Liver (tissue), 9 donors: Measurements from ENCODE around the gene RAB35. TPM values are rescaled to one million over a fixed set of nuclear protein-coding genes. Genes with fewer than 3 reads are reported as not detected.

Source experiments
- DNase-seq: peaks from one replicate; pipeline ENCODE4 v3.0.0-alpha.2; 2017; ENCODE audit warnings: low spot score
- H3K27ac ChIP-seq, 2 donors: one replicate each; pipeline ENCODE4 v1.7.0; 2013; ENCODE audit warnings: inconsistent platforms in 2 of 2, low read length in 2 of 2, control low read depth in 1 of 2, low read depth in 1 of 2, mild to moderate bottlenecking in 1 of 2
- H3K27me3 ChIP-seq, 4 donors: one replicate each; pipeline versions ENCODE4 v1.6.1 to v1.7.0; 2013; ENCODE audit warnings: low read length in 3 of 4, inconsistent platforms in 1 of 4, mild to moderate bottlenecking in 1 of 4, moderate library complexity in 1 of 4; ENCODE audit not compliant: control insufficient read depth in 4 of 4, insufficient read depth in 4 of 4
- H3K36me3 ChIP-seq, 4 donors: one replicate each; pipeline versions ENCODE4 v1.6.1 to v1.7.0; 2013; ENCODE audit warnings: low read length in 3 of 4, mild to moderate bottlenecking in 3 of 4, low read depth in 1 of 4, moderate library complexity in 1 of 4; ENCODE audit not compliant: control insufficient read depth in 4 of 4, insufficient read depth in 3 of 4
- H3K4me1 ChIP-seq, 4 donors: one replicate each; pipeline versions ENCODE4 v1.6.1 to v1.7.0; 2013; ENCODE audit warnings: low read length in 3 of 4, mild to moderate bottlenecking in 3 of 4, moderate library complexity in 1 of 4; ENCODE audit not compliant: control insufficient read depth in 4 of 4, insufficient read depth in 4 of 4
- H3K4me3 ChIP-seq, 3 donors: one replicate each; pipeline versions ENCODE4 v1.6.1 to v1.7.0; 2013; ENCODE audit warnings: low read length in 3 of 3, control low read depth in 1 of 3, low read depth in 1 of 3, mild to moderate bottlenecking in 1 of 3
- H3K9ac ChIP-seq, 2 donors: one replicate each; pipeline ENCODE4 v1.7.0; 2013; ENCODE audit warnings: low read length in 2 of 2, mild to moderate bottlenecking in 2 of 2, moderate library complexity in 2 of 2, control low read depth in 1 of 2, low read depth in 1 of 2
- H3K9me3 ChIP-seq, 4 donors: one replicate each; pipeline versions ENCODE4 v1.6.1 to v1.7.0; 2013; ENCODE audit warnings: low read length in 3 of 4; ENCODE audit not compliant: control insufficient read depth in 4 of 4
- EGR1 ChIP-seq, 2 donors: IDR thresholded peaks; 2 replicates each; pipeline ENCODE4 v1.6.1; 2016 to 2018; ENCODE audit warnings: antibody characterized with exemption in 2 of 2, low read depth in 2 of 2
- FOXA2 ChIP-seq: IDR thresholded peaks from 2 replicates; pipeline ENCODE4 v1.6.1; 2016; ENCODE audit warnings: antibody characterized with exemption
- HNF4A ChIP-seq, 2 donors: conservative IDR thresholded peaks; 2 replicates each; pipeline ENCODE4 v1.6.1; 2016; ENCODE audit warnings: antibody characterized with exemption in 2 of 2, mild to moderate bottlenecking in 2 of 2
- HNF4G ChIP-seq: IDR thresholded peaks from 2 replicates; pipeline ENCODE4 v1.6.1; 2016; ENCODE audit warnings: antibody characterized with exemption
- JUND ChIP-seq, 2 donors: IDR thresholded peaks; 2 replicates each; pipeline ENCODE4 v1.6.1; 2016; ENCODE audit warnings: antibody characterized with exemption in 2 of 2
- NR2F2 ChIP-seq: IDR thresholded peaks from 2 replicates; pipeline ENCODE4 v1.6.1; 2016; ENCODE audit warnings: antibody characterized with exemption
- RAD21 ChIP-seq, 2 donors: IDR thresholded peaks; 2 replicates each; pipeline ENCODE4 v1.6.1; 2016; ENCODE audit warnings: antibody characterized with exemption in 2 of 2, mild to moderate bottlenecking in 2 of 2
- RXRA ChIP-seq, 2 donors: IDR thresholded peaks; 2 replicates each; pipeline ENCODE4 v1.6.1; 2017 to 2018; ENCODE audit warnings: antibody characterized with exemption in 2 of 2, mild to moderate bottlenecking in 1 of 2
- TAF1 ChIP-seq: conservative IDR thresholded peaks from 2 replicates; pipeline ENCODE4 v1.6.1; 2016; ENCODE audit warnings: antibody characterized with exemption, mild to moderate bottlenecking
- WGBS: extraction: QIAGEN DNeasy Blood & Tissue Kit; methylation state at CpG from one replicate; pipeline ENCODE4 v1.1.7; 2013; 5-methylcytosine and 5-hydroxymethylcytosine counted together
- polyA plus RNA-seq, 2 donors: library from polyadenylated mRNA; stranded (reverse) in 1 of 2; unstranded in 1 of 2; fragments of 200-250 nt in 1 of 2; fragments of >200 nt in 1 of 2; fragmentation: Nextera tagmentation in 1 of 2; extraction: Ambion mirVana in 1 of 2; gene quantifications; one replicate each; pipeline versions ENCODE4 v1.2.1 to v1.2.3, GENCODE V29; 2013 to 2015
- total RNA-seq, 2 donors: library from RNA; depleted of rRNA; stranded (reverse); fragments of >200 nt; gene quantifications; one replicate each; pipeline ENCODE4 v1.2.3, GENCODE V29; 2014
- TF ChIP-seq, protein P1 (sequence below): fragments of 150-350 bp; IDR thresholded peaks from 2 replicates; pipeline ENCODE4 v1.5.1; 2017; ENCODE audit warnings: improper control_type of control experiment, low read depth, low read length; ENCODE audit not compliant: missing input control
- TF ChIP-seq, protein P2 (sequence below): IDR thresholded peaks from 2 replicates; pipeline ENCODE4 v1.6.1; 2016; ENCODE audit warnings: antibody characterized with exemption
- TF ChIP-seq, protein P3 (sequence below): IDR thresholded peaks from 2 replicates; pipeline ENCODE4 v1.6.1; 2016; ENCODE audit warnings: antibody characterized with exemption
- TF ChIP-seq, protein P4 (sequence below): IDR thresholded peaks from 2 replicates; pipeline ENCODE4 v1.6.1; 2016; ENCODE audit warnings: antibody characterized with exemption
- donor health status: healthy.
- donor health status: healthy.
- donor health status: healthy.
- donor health status: healthy.
- donor health status: healthy.

The RAB35 gene
- total RNA-seq (10 to 100 TPM in 1 of 2 donors, 1 to 10 TPM in 1; 8.6 to 11.8 TPM), polyA plus RNA-seq (10 to 100 TPM in 1 of 2 donors, 1 to 10 TPM in 1; 7.4 to 14.4 TPM)

DNA sequence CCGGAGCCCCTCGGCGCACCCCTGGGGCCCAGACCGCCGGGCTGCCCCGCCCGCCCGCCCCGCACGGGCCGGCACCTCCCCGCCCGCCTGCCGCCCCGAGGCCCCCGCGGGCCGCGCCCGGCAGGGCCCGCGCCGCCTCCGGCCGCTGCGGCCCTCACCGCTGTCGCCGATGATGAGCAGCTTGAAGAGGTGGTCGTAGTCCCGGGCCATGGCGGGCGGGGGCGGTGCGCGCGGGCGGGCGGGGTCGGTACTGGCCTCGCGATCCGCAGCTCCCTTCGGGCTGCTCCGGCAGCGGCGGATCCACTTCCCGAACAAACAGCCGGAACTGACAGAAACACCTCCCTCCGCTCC is at the start of gene RAB35:
TSS of gene RAB35 (minus strand) at position 313 of the 351 bp plus-strand sequence. CDS start at position 210, 103 bp downstream.
- TF ChIP-seq FOXA2 (no peak), JUND (IDR thresholded peaks at IDR 0.05) (no peak), TAF1 (no peak)
- H3K27me3 ChIP-seq = no peaks in the 10 kb centered on the region
- peak within 1 kb of the TSS; percentile 95 to 97 (median 96) for H3K4me3 ChIP-seq
- peak within 1 kb of the TSS; percentile 65 to 74 for H3K9ac ChIP-seq
- no peaks in the 10 kb centered on the region for H3K36me3 ChIP-seq
- DNase-seq = no peak
- peak within 1 kb of the TSS; percentile 93 to 96 for H3K27ac ChIP-seq
- peaks cover 13 to 30% (median 26%) of the 10 kb centered on the region in 4 donors for H3K4me1 ChIP-seq
- no peaks in the 10 kb centered on the region for H3K9me3 ChIP-seq
- WGBS = under 1% methylated on average over 50 of the region's 50 CpGs

DNA sequence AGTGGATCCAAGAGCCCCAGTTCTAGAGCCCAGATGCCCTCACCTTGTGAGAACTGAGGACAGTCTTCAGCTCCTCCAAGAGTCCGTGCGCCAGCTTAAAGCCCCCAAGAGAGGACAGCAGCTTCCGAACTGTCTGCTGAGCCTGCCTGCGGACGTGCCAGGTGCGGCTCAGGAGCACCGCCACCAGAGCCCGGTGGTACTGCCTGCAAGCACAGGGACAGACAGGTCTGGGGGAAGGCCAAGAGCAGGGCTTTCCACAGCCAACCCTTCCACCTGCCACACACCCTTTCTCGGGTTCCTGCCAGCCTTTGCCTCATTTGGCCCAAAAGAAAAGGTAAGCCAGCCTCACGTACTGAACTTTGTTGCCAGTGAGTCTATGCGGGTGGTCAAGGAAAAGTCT is 47.7 kb upstream of the RAB35 start:
- Histone ChIP-seq H3K36me3 (peaks cover 15 to 75% (median 46%) of the 10 kb centered on the region in 4 donors), H3K27me3 (no peaks in the 10 kb centered on the region), H3K4me1 (peaks cover 0 to 11% (median 9%) of the 10 kb centered on the region in 4 donors), H3K4me3 (no peak overlapping the region), H3K27ac (no peak overlapping the region), H3K9me3 (no peaks in the 10 kb centered on the region), H3K9ac (no peak overlapping the region)
- TF ChIP-seq, protein P1, sequence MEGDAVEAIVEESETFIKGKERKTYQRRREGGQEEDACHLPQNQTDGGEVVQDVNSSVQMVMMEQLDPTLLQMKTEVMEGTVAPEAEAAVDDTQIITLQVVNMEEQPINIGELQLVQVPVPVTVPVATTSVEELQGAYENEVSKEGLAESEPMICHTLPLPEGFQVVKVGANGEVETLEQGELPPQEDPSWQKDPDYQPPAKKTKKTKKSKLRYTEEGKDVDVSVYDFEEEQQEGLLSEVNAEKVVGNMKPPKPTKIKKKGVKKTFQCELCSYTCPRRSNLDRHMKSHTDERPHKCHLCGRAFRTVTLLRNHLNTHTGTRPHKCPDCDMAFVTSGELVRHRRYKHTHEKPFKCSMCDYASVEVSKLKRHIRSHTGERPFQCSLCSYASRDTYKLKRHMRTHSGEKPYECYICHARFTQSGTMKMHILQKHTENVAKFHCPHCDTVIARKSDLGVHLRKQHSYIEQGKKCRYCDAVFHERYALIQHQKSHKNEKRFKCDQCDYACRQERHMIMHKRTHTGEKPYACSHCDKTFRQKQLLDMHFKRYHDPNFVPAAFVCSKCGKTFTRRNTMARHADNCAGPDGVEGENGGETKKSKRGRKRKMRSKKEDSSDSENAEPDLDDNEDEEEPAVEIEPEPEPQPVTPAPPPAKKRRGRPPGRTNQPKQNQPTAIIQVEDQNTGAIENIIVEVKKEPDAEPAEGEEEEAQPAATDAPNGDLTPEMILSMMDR = no peak
- TF ChIP-seq EGR1 (IDR thresholded peaks at IDR 0.05; ENCODE audit: low read depth in 2 of 2) = no peak
- no peak for TF ChIP-seq RXRA (IDR thresholded peaks at IDR 0.05)
- no peak for TF ChIP-seq HNF4G
- TF ChIP-seq NR2F2 = no peak
- 93% methylated on average over 11 of the region's 11 CpGs for WGBS
- no peak for DNase-seq

DNA sequence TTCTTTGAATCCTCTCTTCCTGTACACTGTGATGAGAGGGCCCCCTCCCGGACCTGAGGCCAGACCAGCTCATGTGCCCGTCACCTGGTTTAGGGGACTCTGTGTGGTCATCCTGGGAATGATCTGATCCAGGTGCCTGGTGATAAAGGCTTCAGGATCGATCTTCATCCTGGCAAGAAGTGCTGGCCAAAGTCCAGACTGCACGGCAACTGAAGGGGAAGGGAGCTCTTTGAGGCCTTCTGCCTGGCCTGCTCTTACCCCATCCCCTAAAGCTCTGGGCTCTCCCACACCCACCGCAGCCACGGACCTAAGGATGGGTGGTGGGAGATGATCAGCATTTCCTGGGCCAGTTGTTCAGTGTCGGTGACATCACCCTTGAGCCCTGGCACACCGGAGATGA is 46.2 kb upstream of the RAB35 start:
- Histone ChIP-seq H3K36me3 (peaks cover 12 to 74% (median 46%) of the 10 kb centered on the region in 4 donors), H3K27me3 (no peaks in the 10 kb centered on the region), H3K27ac (no peak overlapping the region), H3K4me3 (no peak overlapping the region), H3K9ac (no peak overlapping the region), H3K9me3 (no peaks in the 10 kb centered on the region), H3K4me1 (peaks cover 0 to 11% (median 9%) of the 10 kb centered on the region in 4 donors)
- TF ChIP-seq HNF4A (conservative IDR thresholded peaks at IDR 0.05) = peak; percentile 29 to 57
- TF ChIP-seq, protein P2, sequence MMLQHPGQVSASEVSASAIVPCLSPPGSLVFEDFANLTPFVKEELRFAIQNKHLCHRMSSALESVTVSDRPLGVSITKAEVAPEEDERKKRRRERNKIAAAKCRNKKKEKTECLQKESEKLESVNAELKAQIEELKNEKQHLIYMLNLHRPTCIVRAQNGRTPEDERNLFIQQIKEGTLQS = no peak
- WGBS = 46% methylated on average over 8 of the region's 8 CpGs
- DNase-seq = no peak

DNA sequence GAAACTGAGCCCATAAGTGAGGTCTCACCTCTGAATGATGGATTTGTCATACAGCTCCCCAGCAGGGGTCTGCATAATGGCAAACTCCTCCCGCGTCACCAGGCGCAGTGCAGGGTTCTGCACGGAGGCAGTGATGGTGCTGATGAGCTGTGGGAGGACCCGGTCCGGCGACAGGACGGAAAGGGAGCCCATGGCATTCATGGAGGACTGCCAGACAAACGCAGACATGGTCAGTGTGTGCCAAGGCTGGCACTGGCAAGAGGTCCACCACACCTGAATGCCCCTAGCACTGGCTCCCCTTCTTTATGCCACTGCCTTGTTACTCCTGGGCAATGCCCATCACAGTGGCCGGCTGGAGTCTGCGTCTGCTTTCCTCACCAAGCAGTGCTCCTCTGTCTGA is 45.3 kb upstream of the RAB35 start:
- H3K4me3 ChIP-seq = no peak overlapping the region

More for the DNA sequence above, 45.3 kb upstream of the RAB35 start:
- TF ChIP-seq HNF4G (no peak), JUND (IDR thresholded peaks at IDR 0.05) (no peak), NR2F2 (no peak), EGR1 (IDR thresholded peaks at IDR 0.05; ENCODE audit: low read depth in 2 of 2) (no peak), RAD21 (IDR thresholded peaks at IDR 0.05) (no peak), RXRA (IDR thresholded peaks at IDR 0.05) (no peak), FOXA2 (no peak)
- TF ChIP-seq, protein P3, sequence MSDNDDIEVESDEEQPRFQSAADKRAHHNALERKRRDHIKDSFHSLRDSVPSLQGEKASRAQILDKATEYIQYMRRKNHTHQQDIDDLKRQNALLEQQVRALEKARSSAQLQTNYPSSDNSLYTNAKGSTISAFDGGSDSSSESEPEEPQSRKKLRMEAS = no peak
- TF ChIP-seq, protein P4, sequence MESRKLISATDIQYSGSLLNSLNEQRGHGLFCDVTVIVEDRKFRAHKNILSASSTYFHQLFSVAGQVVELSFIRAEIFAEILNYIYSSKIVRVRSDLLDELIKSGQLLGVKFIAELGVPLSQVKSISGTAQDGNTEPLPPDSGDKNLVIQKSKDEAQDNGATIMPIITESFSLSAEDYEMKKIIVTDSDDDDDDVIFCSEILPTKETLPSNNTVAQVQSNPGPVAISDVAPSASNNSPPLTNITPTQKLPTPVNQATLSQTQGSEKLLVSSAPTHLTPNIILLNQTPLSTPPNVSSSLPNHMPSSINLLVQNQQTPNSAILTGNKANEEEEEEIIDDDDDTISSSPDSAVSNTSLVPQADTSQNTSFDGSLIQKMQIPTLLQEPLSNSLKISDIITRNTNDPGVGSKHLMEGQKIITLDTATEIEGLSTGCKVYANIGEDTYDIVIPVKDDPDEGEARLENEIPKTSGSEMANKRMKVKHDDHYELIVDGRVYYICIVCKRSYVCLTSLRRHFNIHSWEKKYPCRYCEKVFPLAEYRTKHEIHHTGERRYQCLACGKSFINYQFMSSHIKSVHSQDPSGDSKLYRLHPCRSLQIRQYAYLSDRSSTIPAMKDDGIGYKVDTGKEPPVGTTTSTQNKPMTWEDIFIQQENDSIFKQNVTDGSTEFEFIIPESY = no peak
- TF ChIP-seq, protein P2 = no peak
- H3K9me3 ChIP-seq = no peaks in the 10 kb centered on the region
- no peak overlapping the region for H3K27ac ChIP-seq
- WGBS = 97% methylated on average over 11 of the region's 11 CpGs
- no peaks in the 10 kb centered on the region for H3K27me3 ChIP-seq
- no peak for DNase-seq
- H3K9ac ChIP-seq = no peak overlapping the region
- H3K4me1 ChIP-seq = peaks cover 0 to 11% (median 9%) of the 10 kb centered on the region in 4 donors
- peaks cover 12 to 76% (median 52%) of the 10 kb centered on the region in 4 donors for H3K36me3 ChIP-seq
